CD14-positive monocyte (primary cell): ENCODE results near the gene TRIM7. TPM values are rescaled to one million over a fixed set of nuclear protein-coding genes. Genes with fewer than 3 reads are reported as not detected.

Source experiments
- DNase-seq, 3 donors: peaks; one replicate each; pipeline ENCODE4 v3.0.0-alpha.2; 2011 to 2022
- H2AFZ ChIP-seq: 2 replicates; pipeline ENCODE4 v1.6.0; 2012; ENCODE audit warnings: mild to moderate bottlenecking, low read depth, low read length, inconsistent platforms; ENCODE audit not compliant: insufficient read depth, poor library complexity, severe bottlenecking
- H3K27ac ChIP-seq, 2 donors: 1 replicate in 1 of 2; 2 replicates in 1 of 2; pipeline ENCODE4 v1.5.1; 2012 to 2013; ENCODE audit warnings: low read length in 2 of 2, control low read depth in 1 of 2, inconsistent platforms in 1 of 2, low read depth in 1 of 2, mild to moderate bottlenecking in 1 of 2
- H3K27me3 ChIP-seq, 2 donors: one replicate each; pipeline versions ENCODE4 v1.6.0 to v1.6.1; 2011 to 2013; ENCODE audit warnings: low read length in 2 of 2; ENCODE audit not compliant: control insufficient read depth in 2 of 2, insufficient read depth in 2 of 2
- H3K36me3 ChIP-seq, 2 donors: replicated peaks in 1 of 2; 1 replicate in 1 of 2; 2 replicates in 1 of 2; pipeline versions ENCODE4 v1.5.1 to v1.6.1; 2012 to 2013; ENCODE audit warnings: low read length in 2 of 2, control low read depth in 1 of 2, inconsistent platforms in 1 of 2, mild to moderate bottlenecking in 1 of 2; ENCODE audit not compliant: insufficient read depth in 2 of 2, control insufficient read depth in 1 of 2
- H3K4me1 ChIP-seq, 2 donors: 1 replicate in 1 of 2; 2 replicates in 1 of 2; pipeline versions ENCODE4 v1.5.1 to v1.6.1; 2012 to 2013; ENCODE audit warnings: low read length in 2 of 2, control low read depth in 1 of 2, inconsistent platforms in 1 of 2, mild to moderate bottlenecking in 1 of 2, moderate library complexity in 1 of 2; ENCODE audit not compliant: insufficient read depth in 2 of 2, control insufficient read depth in 1 of 2
- H3K4me2 ChIP-seq: replicated peaks from 2 replicates; pipeline ENCODE3; 2012; ENCODE audit warnings: low read length, moderate library complexity, mild to moderate bottlenecking; ENCODE audit not compliant: poor library complexity, severe bottlenecking; ENCODE audit errors: extremely low read depth
- H3K4me3 ChIP-seq, 3 experiments: fragments of 200-600 bp in 1 of 3; sonication (generic) in 1 of 3; replicated peaks in 1 of 3; 1 replicate in 2 of 3; 2 replicates in 1 of 3; pipeline ENCODE4 v1.5.1; 2011 to 2013; ENCODE audit warnings: low read length in 3 of 3, mild to moderate bottlenecking in 3 of 3, control low read depth in 2 of 3, low read depth in 2 of 3, inconsistent platforms in 1 of 3, moderate library complexity in 1 of 3
- H3K79me2 ChIP-seq: 2 replicates; pipeline ENCODE4 v1.6.0; 2012; ENCODE audit warnings: mild to moderate bottlenecking, control low read depth, inconsistent platforms, low read length, moderate library complexity; ENCODE audit not compliant: insufficient read depth
- H3K9ac ChIP-seq: 2 replicates; pipeline ENCODE4 v1.6.0; 2017; ENCODE audit warnings: low read length, mild to moderate bottlenecking; ENCODE audit not compliant: insufficient read depth, poor library complexity, severe bottlenecking
- H3K9me3 ChIP-seq, 2 donors: replicated peaks in 1 of 2; 1 replicate in 1 of 2; 2 replicates in 1 of 2; pipeline versions ENCODE4 v1.5.1 to v1.6.1; 2012 to 2013; ENCODE audit warnings: low read length in 2 of 2, control low read depth in 1 of 2; ENCODE audit not compliant: control insufficient read depth in 1 of 2, insufficient read depth in 1 of 2
- H4K20me1 ChIP-seq: 2 replicates; pipeline ENCODE4 v1.6.0; 2012; ENCODE audit warnings: mild to moderate bottlenecking, low read length, control low read depth, moderate library complexity; ENCODE audit not compliant: insufficient read depth
- H3K27ac Mint-ChIP-seq, 7 donors: one replicate each; pipeline ENCODE4 v1.8.0; 2020; ENCODE audit warnings: mild to moderate bottlenecking in 7 of 7, mixed read lengths in 7 of 7, moderate library complexity in 6 of 7, inconsistent platforms in 2 of 7
- H3K27me3 Mint-ChIP-seq, 3 donors: one replicate each; pipeline ENCODE4 v1.8.0; 2021 to 2022; ENCODE audit warnings: low read depth in 3 of 3, mild to moderate bottlenecking in 3 of 3, mixed read lengths in 3 of 3, moderate library complexity in 3 of 3, inconsistent platforms in 1 of 3
- H3K36me3 Mint-ChIP-seq, 2 donors: one replicate each; pipeline ENCODE4 v1.8.0; 2020; ENCODE audit warnings: mixed read lengths in 2 of 2, inconsistent platforms in 1 of 2, mild to moderate bottlenecking in 1 of 2
- H3K4me1 Mint-ChIP-seq: one replicate; pipeline ENCODE4 v1.8.0; 2020; ENCODE audit warnings: mild to moderate bottlenecking, mixed read lengths
- H3K4me3 Mint-ChIP-seq, 2 donors: one replicate each; pipeline ENCODE4 v1.8.0; 2020; ENCODE audit warnings: mild to moderate bottlenecking in 2 of 2, mixed read lengths in 2 of 2, moderate library complexity in 1 of 2
- H3K9me3 Mint-ChIP-seq, 7 donors: one replicate each; pipeline ENCODE4 v1.8.0; 2020 to 2022; ENCODE audit warnings: mixed read lengths in 7 of 7, mild to moderate bottlenecking in 6 of 7, moderate library complexity in 6 of 7, inconsistent platforms in 2 of 7
- CTCF ChIP-seq: fragments of 200-600 bp; IDR thresholded peaks from one replicate; pipeline ENCODE4 v1.8.0; 2022; ENCODE audit warnings: antibody characterized with exemption, mild to moderate bottlenecking
- WGBS: methylation state at CpG from one replicate; pipeline ENCODE4 v1.1.5; 2013; ENCODE audit warnings: missing lambda C conversion rate; ENCODE audit not compliant: insufficient coverage; 5-methylcytosine and 5-hydroxymethylcytosine counted together
- intact Hi-C, 2 donors: fragments of 100-400 bp; cut with micrococcal nuclease; formaldehyde crosslinking; loops; one replicate each; pipeline versions ENCODE4 v1.15.0 to v1.15.1; 2023
- polyA minus RNA-seq: library from RNA; depleted of rRNA, polyadenylated mRNA; stranded (reverse); fragments of >200 nt; gene quantifications from 2 replicates; pipeline ENCODE4 v1.2.3, GENCODE V29; 2012
- polyA plus RNA-seq, 3 donors: library from polyadenylated mRNA; depleted of rRNA in 1 of 3; unstranded in 2 of 3; stranded (reverse) in 1 of 3; fragments of 300-500 nt in 2 of 3; fragments of >200 nt in 1 of 3; fragmentation: Illumina TruSeq in 2 of 3; gene quantifications; 1 replicate in 2 of 3; 2 replicates in 1 of 3; pipeline ENCODE4 v1.2.3, GENCODE V29; 2012 to 2021
- total RNA-seq, 12 experiments: library from RNA in 1 of 12; stranded (reverse) in 1 of 12; fragments of 120-200 nt in 1 of 12; gene quantifications; one replicate each; pipeline ENCODE4 v1.2.4 and lab custom pipeline; 2013 to 2026; ENCODE audit warnings: mixed read lengths in 6 of 12, inconsistent platforms in 1 of 12

Gene TRIM7
- 11.4 TPM for total RNA-seq (2013)
- 10 to 100 TPM in 2 of 3 donors, 1 to 10 TPM in 1; 9.5 to 12.8 (median 10.3) TPM for polyA plus RNA-seq
- polyA minus RNA-seq = 5.8 and 8.3 TPM in 2 replicates
- 0.42 to 6.7 (median 4.1) reads per million in 11 experiments for total RNA-seq (lab: John Stamatoyannopoulos, UW)

- peak within 1 kb of the TSS in 6 of 7 donors; percentile 21 to 94 (median 83) for H3K27ac Mint-ChIP-seq
- WGBS = under 1% methylated on average over 93 of the region's 94 CpGs
- H3K36me3 Mint-ChIP-seq = peaks cover 13 to 16% of the 10 kb centered on the region in 2 donors
Measured at GRCh38 chr5:181204826-181205760, at the start of gene TRIM7. TRIM7 (minus strand) TSS chr5:181205196; CDS start chr5:181205110, 86 bp downstream.

More at GRCh38 chr5:181204826-181205760, at the start of gene TRIM7:
- H3K9me3 Mint-ChIP-seq = peaks cover 0 to 16% (median 7%) of the 10 kb centered on the region in 7 donors
- peak within 1 kb of the TSS; percentile 50 to 81 (median 56) for H3K4me3 ChIP-seq
- H3K4me3 Mint-ChIP-seq = peak within 1 kb of the TSS; percentile 92 to 99
- H3K36me3 ChIP-seq = no peaks in the 10 kb centered on the region
- H3K9ac ChIP-seq = peak within 1 kb of the TSS; percentile 58
- no peaks in the 10 kb centered on the region for H4K20me1 ChIP-seq
- peaks cover 25 to 36% (median 27%) of the 10 kb centered on the region in 3 donors for H3K27me3 Mint-ChIP-seq
- H3K9me3 ChIP-seq = no peaks in the 10 kb centered on the region
- no peak for TF ChIP-seq CTCF
- peaks cover 58 to 72% of the 10 kb centered on the region in 2 donors for H3K4me1 ChIP-seq
- peak within 1 kb of the TSS; percentile 84 for H2AFZ ChIP-seq
- H3K4me1 Mint-ChIP-seq = peaks cover 63% of the 10 kb centered on the region
- peaks cover 6 to 27% of the 10 kb centered on the region in 2 donors for H3K27me3 ChIP-seq
- H3K27ac ChIP-seq = peak within 1 kb of the TSS; percentile 68 to 75
- peak in 2 of 3 donors; percentile 28 to 30 for DNase-seq
- peak within 1 kb of the TSS; percentile 93 for H3K4me2 ChIP-seq
- H3K79me2 ChIP-seq = no peaks in the 10 kb centered on the region
- intact Hi-C loops = loop anchor here in 1 of 2 donors (2.0 kb wide), 1 partner anchor 16 kb away; no protein-coding TSS in a partner anchor
